Dendritic cell treated with granulocyte-macrophage colony-stimulating factor and Interleukin-4, amounts not matched to agents 40 ng/mL and 50 ng/mL, for 4 days (primary cell): Measurements from ENCODE around the gene IRF4.

Source experiments
- H3K27ac Mint-ChIP-seq: one replicate; pipeline ENCODE4 v1.8.0; 2022; ENCODE audit warnings: mild to moderate bottlenecking, mixed read lengths
- H3K27me3 Mint-ChIP-seq: one replicate; pipeline ENCODE4 v1.8.0; 2022; ENCODE audit warnings: mild to moderate bottlenecking, mixed read lengths
- H3K36me3 Mint-ChIP-seq: one replicate; pipeline ENCODE4 v1.8.0; 2022; ENCODE audit warnings: low read depth, mixed read lengths
- H3K4me1 Mint-ChIP-seq: one replicate; pipeline ENCODE4 v1.8.0; 2022; ENCODE audit warnings: low read depth, mixed read lengths
- H3K4me3 Mint-ChIP-seq: one replicate; pipeline ENCODE4 v1.8.0; 2022; ENCODE audit warnings: mild to moderate bottlenecking, moderate library complexity, mixed read lengths
- H3K9me3 Mint-ChIP-seq: one replicate; pipeline ENCODE4 v1.8.0; 2022; ENCODE audit warnings: mixed read lengths
- intact Hi-C: fragments of 100-400 bp; cut with micrococcal nuclease; formaldehyde crosslinking; loops from one replicate; pipeline ENCODE4 v1.15.0; 2022

Gene IRF4

DNA sequence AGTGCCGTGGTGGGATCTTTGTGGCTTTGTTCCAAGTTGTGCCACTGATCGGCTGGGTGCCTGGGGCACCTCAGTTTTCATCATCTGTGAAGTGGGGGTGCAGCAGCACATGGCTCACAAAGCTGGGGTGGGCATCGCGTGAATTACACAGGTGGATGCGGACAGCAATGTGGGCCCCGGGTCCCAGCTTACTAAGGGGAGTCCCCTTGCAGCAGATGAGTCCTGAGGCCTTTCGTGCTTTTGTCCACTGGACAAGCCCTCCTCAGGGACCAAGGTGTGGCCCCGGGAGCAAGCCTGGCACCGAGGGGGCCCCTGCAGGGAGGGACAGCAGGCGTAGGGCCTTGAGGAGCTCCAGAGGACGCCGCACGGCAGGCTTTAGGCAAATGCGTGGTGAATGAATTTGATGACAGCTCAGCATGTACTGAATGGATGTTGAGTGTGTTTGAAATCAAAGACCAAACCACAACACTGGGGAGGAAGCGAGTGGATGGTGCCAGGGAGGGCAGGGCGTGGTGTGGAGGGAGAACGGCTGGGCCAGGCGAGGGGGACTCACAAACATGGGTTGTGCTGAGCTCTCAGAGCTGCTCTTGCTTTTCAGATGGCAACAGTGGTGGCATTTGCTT, 53.2 kb downstream of the IRF4 start:
- intact Hi-C loops, result no loop called here
- Mint-ChIP-seq H3K27ac (no peak overlapping the region), H3K9me3 (no peaks in the 10 kb centered on the region), H3K27me3 (peaks cover 20% of the 10 kb centered on the region), H3K4me1 (peaks cover 6% of the 10 kb centered on the region), H3K4me3 (no peak overlapping the region), H3K36me3 (no peaks in the 10 kb centered on the region)

DNA sequence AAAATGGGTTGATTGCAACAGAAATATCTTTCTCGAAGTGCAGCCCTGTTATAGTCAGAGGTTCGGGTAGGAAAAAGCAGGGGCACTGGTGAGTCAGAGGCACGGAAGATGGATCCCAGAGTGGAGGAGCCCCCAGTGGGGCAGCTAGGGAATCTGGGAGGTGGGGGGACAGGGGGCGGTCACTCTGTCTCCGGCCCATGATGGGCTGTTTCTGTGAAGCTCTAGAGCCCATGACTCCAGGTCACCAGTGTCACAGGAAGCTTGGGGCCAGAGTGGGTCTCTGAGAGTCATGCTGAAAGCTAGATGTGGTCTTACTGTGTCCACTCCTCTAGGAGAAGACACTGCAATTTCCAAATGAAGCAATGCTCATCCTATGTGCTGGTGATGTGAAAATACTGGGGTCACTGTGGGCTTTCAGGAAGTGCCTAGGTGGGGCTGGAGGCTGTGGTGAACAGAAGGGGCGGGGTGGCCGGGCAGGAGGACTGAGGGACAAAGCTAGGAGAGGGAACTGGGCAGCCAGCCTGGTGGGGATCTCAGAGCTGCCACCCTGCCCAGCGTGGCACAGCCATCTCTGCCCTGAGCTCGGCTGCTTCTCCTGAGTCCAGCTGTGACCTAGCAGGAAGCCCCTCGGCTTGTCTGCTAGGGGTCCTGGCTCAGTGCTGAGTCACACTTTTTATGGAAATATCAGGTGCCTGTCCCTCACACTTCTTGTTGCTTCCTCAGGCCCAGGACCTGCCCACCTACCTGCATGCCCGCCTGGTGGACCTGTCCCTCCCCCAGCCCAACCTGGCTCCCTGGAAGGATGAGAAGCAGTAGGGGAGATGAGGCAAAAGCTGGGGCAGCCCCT, 54.2 kb downstream of the IRF4 start:
- H3K36me3 Mint-ChIP-seq, result no peaks in the 10 kb centered on the region
- no peaks in the 10 kb centered on the region for H3K9me3 Mint-ChIP-seq
- intact Hi-C loops, result no loop called here
- H3K4me3 Mint-ChIP-seq, result no peak overlapping the region
- no peak overlapping the region for H3K27ac Mint-ChIP-seq
- H3K27me3 Mint-ChIP-seq, result peaks cover 14% of the 10 kb centered on the region
- H3K4me1 Mint-ChIP-seq, result peaks cover 6% of the 10 kb centered on the region

DNA sequence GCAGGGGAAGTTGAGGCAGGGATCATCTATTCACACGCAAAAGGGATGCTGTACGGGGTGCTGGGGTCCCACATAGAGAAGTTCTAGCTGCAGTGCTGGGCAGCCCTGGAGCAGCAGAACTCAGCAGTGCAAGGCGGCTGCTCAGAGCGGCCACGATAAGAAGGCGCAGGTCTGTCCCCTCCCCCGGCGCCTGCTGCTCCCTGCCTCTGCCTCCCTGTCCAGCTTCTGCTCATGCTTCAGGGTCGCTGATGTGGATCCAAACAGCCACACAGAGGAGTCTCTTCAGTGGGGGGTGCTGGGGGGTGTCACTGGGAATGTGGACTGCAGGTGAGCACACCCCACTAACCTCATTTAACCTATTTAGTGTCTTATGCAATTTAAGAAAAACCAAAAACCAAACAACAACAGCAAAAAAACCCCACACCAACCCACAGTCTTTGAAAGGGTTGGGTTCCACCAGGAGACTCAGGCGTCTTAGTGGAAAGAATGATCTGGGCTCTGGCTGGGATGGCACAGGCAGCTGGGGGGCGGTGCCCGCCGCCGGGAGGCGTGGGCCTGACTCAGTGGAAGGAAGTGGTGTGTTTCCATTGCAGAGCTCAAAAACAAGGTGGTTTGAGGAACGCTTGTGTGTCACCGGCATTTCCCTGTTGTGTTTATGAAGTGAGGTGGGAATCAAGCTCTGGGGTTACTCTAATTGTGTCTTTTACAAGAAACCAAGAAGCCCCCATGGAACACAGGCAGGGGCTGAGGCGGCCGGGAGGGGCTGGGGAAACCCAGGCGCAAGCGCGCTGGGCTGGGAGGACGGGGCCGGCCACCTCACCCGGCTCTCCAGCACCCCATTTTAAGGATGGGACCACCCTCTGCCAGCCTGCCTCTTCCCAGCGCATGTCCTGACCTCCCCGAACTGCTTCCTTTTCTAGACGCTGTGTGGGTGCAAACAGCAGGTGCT, 55.1 kb downstream of the IRF4 start:
- H3K4me3 Mint-ChIP-seq, result no peak overlapping the region
- intact Hi-C loops, result no loop called here
- H3K9me3 Mint-ChIP-seq, result no peaks in the 10 kb centered on the region
- H3K27me3 Mint-ChIP-seq, result peaks cover 14% of the 10 kb centered on the region
- peaks cover 6% of the 10 kb centered on the region for H3K4me1 Mint-ChIP-seq
- H3K36me3 Mint-ChIP-seq, result no peaks in the 10 kb centered on the region
- no peak overlapping the region for H3K27ac Mint-ChIP-seq

DNA sequence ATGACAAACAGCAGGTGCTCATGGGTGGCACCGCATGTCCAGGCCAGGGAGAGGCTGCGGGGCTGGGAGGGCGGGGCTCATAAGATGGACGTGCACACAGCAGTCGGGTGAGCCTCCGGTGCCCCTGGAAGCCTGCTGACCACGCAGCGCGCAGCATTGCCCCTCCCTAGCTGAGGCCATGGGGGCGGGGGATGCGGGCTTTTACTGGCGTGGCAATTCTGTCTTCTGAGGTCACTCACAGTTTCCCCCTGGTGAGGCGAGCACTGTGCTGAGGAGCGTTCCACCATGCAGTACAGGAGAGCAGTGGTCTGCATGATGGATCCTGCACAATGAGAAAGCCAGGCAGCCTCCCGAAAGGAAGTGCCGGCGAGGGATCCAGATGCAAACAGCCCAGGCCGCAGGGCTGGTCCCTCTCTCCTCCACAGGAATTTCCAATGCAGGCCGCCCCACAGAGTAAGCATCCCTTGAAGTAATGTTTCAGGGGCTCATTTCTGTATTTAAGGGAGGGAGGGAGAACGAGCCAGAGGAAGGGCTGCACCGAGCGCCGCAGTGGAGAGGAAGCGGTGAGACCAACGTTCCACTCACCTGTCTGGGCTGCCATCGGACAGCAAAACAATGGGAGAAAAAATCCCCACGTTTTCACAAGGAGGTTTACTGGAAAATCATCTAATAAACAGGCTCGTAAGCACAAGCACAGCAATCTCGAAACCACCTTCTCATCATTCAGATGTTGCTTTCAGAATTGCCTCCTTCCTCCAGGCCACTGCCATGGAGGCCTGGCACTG, 56.0 kb downstream of the IRF4 start:
- Mint-ChIP-seq H3K9me3 (no peaks in the 10 kb centered on the region), H3K4me1 (peaks cover 6% of the 10 kb centered on the region), H3K36me3 (no peaks in the 10 kb centered on the region), H3K4me3 (no peak overlapping the region), H3K27me3 (peaks cover 14% of the 10 kb centered on the region), H3K27ac (no peak overlapping the region)
- intact Hi-C loops, result no loop called here

DNA sequence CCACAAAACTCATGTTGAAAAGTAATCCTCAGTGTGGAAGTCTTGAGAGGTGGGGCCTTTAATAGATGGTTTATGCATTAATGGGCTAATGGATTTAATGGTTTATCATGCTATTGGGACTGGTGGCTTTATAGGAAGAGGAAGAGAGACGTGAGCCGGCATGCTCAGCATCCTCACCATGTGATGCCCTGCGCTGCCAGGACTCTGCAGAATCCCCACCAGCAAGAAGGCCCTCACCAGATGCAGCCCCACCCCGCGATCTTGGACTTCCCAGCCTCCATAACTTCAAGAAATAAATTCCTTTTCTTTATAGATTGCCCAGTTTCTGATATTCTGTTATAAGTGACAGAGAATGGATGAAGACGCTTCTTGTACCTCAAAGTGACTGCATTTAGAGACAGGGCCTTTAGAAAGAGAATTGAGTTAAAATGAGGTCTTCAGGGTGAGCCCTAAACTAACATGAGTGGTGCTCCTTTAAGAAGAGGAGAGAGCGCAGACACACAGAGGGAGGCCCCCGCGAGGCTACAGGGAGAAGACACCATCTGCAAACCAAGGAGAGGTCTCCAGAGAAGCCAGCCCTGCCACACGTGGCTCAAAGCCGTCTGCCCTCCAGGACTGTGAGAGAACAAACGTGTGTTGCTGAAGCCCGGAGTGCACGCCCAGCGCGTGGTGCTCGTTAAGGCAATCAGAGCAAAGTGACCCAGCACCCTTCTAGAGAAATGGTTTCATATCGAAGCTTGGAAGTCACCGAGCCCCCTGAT, 56.9 kb downstream of the IRF4 start:
- no peak overlapping the region for H3K27ac Mint-ChIP-seq
- H3K4me1 Mint-ChIP-seq, result peaks cover 6% of the 10 kb centered on the region
- no peak overlapping the region for H3K4me3 Mint-ChIP-seq
- H3K36me3 Mint-ChIP-seq, result no peaks in the 10 kb centered on the region
- peaks cover 17% of the 10 kb centered on the region for H3K27me3 Mint-ChIP-seq
- no peaks in the 10 kb centered on the region for H3K9me3 Mint-ChIP-seq
- intact Hi-C loops, result no loop called here

DNA sequence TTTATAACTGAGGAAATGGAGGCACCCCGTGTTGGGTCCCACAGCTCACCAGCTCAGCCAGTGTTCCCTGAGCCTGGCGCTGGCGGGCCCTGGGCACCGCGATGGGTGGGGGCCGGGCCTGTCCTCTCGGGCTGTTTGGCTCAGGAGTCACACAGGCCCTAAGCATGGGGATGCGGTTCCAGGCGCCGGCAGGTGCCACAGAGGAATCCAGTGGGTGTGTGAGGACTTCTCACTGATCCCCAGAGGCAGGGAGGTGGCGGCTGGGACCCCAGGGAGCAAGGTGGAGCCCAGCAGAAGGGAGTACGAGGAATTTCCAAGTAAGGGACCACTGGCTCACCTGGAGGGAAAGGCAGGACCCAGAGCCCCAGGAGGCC, 57.5 kb downstream of the IRF4 start:
- Mint-ChIP-seq H3K27ac (no peak overlapping the region), H3K36me3 (no peaks in the 10 kb centered on the region), H3K4me3 (no peak overlapping the region), H3K4me1 (peaks cover 6% of the 10 kb centered on the region), H3K9me3 (no peaks in the 10 kb centered on the region), H3K27me3 (peaks cover 17% of the 10 kb centered on the region)
- intact Hi-C loops, result no loop called here

DNA sequence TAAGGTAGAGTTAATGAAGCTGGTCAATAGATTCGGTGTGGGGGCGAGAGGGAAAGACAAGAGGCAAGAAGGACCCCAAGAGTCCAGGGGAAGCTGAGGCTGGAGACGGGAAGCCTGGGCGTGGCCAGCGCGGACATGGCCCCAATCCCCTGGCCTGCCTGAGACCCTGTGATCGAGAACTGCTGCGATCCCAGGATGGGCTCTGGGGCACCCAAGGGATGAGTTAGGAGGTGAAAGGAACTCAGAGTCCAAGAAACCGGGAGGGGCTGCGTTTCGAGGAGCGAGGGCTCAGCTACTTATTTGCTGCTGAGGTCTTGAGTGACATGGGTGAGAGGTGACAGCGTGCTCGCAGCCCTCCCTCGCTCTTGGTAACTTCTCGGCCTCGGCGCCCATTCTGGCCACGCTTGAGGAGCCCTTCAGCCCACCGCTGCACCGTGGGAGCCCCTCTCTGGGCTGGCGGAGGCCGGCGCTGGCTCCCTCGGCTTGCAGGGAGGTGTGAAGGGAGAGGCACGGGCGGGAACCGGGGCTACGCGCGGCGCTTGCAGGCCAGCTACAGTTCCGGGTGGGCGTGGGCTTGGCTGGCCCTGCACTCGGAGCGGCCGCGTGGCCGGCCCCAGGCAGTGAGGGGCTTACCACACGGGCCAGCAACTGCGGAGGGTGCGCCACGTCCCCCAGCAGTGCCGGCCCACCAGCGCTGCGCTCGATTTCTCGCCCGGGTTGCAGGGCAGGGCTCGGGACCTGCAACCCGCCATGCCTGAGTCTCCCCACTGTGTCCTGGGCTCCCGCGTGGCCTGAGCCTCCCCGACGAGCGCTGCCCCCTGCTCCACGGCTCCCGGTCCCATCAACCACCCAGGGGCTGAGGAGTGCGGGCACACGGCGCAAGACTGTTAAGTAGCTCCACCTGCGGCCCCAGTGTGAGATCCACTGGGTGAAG, 58.2 kb downstream of the IRF4 start:
- H3K27me3 Mint-ChIP-seq, result peaks cover 16% of the 10 kb centered on the region
- H3K4me3 Mint-ChIP-seq, result no peak overlapping the region
- H3K4me1 Mint-ChIP-seq, result peaks cover 6% of the 10 kb centered on the region
- H3K9me3 Mint-ChIP-seq, result no peaks in the 10 kb centered on the region
- intact Hi-C loops, result no loop called here
- no peak overlapping the region for H3K27ac Mint-ChIP-seq
- no peaks in the 10 kb centered on the region for H3K36me3 Mint-ChIP-seq

DNA sequence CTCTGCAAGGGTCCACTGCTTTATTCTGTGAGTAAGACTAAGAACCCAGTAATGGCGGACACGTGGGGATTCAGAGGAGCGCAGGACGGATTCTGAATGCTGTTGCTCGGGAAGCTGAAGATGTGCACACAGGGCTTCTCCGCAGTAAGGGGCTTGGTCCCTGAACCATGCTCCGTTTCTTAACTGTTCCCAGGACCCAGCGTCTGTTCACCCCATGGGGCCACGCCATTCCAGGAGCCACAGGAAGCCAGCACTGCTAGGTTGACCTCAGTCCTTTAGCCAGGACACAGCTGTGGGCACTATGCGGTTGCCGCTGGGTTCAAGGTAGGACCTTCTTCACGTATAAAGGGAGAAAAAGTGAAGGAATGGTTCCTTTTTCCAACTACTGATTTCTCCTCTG, 59.8 kb downstream of the IRF4 start:
- Mint-ChIP-seq H3K27me3 (peaks cover 10% of the 10 kb centered on the region), H3K27ac (no peak overlapping the region), H3K4me3 (no peak overlapping the region), H3K9me3 (no peaks in the 10 kb centered on the region), H3K36me3 (no peaks in the 10 kb centered on the region), H3K4me1 (no peaks in the 10 kb centered on the region)
- intact Hi-C loops, result no loop called here

DNA sequence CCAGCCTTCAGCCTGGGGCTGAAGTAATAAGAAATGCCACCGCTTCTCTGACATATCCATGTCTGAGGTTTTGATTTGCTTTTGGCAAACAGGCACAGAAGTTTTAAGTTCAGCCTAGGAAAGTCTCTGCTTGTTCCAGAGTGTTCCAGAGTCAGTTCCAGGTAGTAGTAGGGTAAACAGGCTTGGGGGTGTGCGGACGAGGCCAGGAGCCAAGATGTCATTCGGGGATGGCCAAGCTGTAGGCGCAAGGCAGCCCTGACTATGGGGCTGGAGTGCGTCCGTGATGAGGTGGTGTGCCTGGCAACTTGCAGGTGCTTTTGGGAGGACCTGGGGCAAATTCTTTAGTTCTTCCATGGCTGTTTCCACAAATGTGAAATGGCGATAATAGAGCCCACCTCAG, 60.3 kb downstream of the IRF4 start:
- H3K4me3 Mint-ChIP-seq, result no peak overlapping the region
- no peaks in the 10 kb centered on the region for H3K36me3 Mint-ChIP-seq
- no peak overlapping the region for H3K27ac Mint-ChIP-seq

DNA sequence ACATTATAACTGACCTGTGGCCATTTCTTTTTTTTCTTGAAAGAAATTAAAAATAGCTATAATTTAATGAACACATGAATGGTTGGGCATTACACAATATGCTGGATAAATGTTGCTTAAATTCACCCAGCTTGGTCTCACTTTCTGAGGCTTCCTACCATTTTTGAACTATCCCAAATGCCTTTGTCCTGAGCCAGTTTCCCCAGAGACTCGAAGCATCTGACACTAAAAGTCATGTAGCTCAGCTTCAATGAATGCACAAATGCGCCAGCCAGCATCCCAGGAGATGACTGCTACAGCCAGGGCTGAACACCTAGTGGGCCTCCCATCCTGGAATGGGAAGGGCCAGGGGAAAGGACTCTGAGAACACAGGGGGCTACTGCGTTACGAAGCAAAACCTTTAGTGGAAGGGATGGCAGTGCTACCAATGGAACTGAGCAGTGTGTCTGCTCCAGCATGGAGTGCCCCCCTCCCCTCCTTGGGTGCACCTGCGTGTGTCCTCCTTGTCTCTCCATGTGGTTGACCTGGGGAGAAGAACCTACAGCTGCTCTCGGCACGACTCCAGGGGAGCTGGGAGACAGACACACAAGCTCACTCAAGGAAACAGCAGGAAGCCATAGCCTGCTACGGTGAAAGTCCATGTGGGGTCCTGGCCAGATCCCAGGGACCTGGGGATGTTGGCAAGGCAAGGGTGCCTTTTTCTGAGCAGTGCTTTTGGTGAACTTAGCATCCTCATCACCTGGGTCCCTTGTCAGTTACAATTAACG, 60.9 kb downstream of the IRF4 start:
- Mint-ChIP-seq H3K9me3 (no peaks in the 10 kb centered on the region), H3K27me3 (peaks cover 7% of the 10 kb centered on the region), H3K36me3 (no peaks in the 10 kb centered on the region), H3K4me1 (peaks cover 6% of the 10 kb centered on the region), H3K27ac (no peak overlapping the region), H3K4me3 (no peak overlapping the region)
- intact Hi-C loops, result no loop called here

More for the DNA sequence above, 60.3 kb downstream of the IRF4 start:
- intact Hi-C loops, result no loop called here
- H3K9me3 Mint-ChIP-seq, result no peaks in the 10 kb centered on the region
- H3K27me3 Mint-ChIP-seq, result peaks cover 7% of the 10 kb centered on the region
- H3K4me1 Mint-ChIP-seq, result peaks cover under 1% of the 10 kb centered on the region

DNA sequence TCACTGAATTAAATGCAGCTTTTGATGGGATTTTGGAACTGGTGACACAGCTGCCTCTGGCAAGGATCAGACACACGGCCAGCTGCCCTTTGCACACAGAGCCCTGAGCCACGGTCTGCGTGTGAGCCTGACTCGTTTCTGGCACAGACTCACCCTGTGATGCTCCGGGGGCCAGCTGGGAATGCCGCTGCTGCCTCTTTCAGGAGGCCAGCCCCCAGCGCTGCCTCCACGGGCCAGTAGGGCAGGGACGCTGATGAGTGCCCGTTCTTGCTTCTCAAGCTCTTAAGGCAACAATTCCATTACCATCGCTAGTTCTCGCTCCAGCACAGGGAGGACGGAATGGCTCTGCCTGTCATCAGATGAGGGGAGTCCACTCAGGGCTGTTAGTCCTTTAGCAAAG, 61.6 kb downstream of the IRF4 start:
- H3K4me3 Mint-ChIP-seq, result no peak overlapping the region
- no peaks in the 10 kb centered on the region for H3K9me3 Mint-ChIP-seq
- H3K4me1 Mint-ChIP-seq, result peaks cover 6% of the 10 kb centered on the region
- peaks cover 7% of the 10 kb centered on the region for H3K27me3 Mint-ChIP-seq
- intact Hi-C loops, result no loop called here
- H3K27ac Mint-ChIP-seq, result no peak overlapping the region
- H3K36me3 Mint-ChIP-seq, result no peaks in the 10 kb centered on the region
